B cell (primary cell): ENCODE results near the gene MLXIPL.

Source experiments
- CTCF ChIP-seq: fragments of 200-600 bp; IDR thresholded peaks from one replicate; pipeline ENCODE4 v1.8.0; 2022; ENCODE audit warnings: antibody characterized with exemption, mild to moderate bottlenecking
- EZH2 ChIP-seq: IDR thresholded peaks from 2 replicates; pipeline ENCODE4 v1.6.1; 2012; ENCODE audit warnings: borderline replicate concordance, low read depth, mild to moderate bottlenecking, moderate library complexity, low read length; ENCODE audit not compliant: insufficient read depth, poor library complexity, severe bottlenecking

- TF ChIP-seq CTCF, result no peak
- no peak for TF ChIP-seq EZH2
These were observed 76.5 kb downstream of the MLXIPL start for GRCh38 chr7:73547841-73548240.
